Endodermal cell (in vitro differentiated cells): ENCODE measurements around the gene CIT. TPM values are rescaled to one million over a fixed set of nuclear protein-coding genes. Genes with fewer than 3 reads are reported as not detected.

ENCODE experiments used
- DNase-seq: peaks from one replicate; pipeline ENCODE4 v3.0.0-alpha.2; 2017
- H3K27ac ChIP-seq: 2 replicates; pipeline ENCODE4 v1.5.1; 2013; ENCODE audit warnings: mild to moderate bottlenecking, low read depth, low read length, moderate library complexity
- H3K27me3 ChIP-seq: 2 replicates; pipeline ENCODE4 v1.6.1; 2013; ENCODE audit warnings: mild to moderate bottlenecking, low read length, moderate library complexity; ENCODE audit not compliant: insufficient read depth, control insufficient read depth, poor library complexity, severe bottlenecking
- H3K36me3 ChIP-seq: 2 replicates; pipeline ENCODE4 v1.7.0; 2013; ENCODE audit warnings: mild to moderate bottlenecking, low read length, moderate library complexity; ENCODE audit not compliant: control insufficient read depth, insufficient read depth
- H3K4me1 ChIP-seq: one replicate; pipeline ENCODE4 v1.7.0; 2013; ENCODE audit warnings: low read length; ENCODE audit not compliant: control insufficient read depth, insufficient read depth
- H3K4me3 ChIP-seq: 2 replicates; pipeline ENCODE4 v1.5.1; 2013; ENCODE audit warnings: mild to moderate bottlenecking, low read length, moderate library complexity
- H3K9ac ChIP-seq: 2 replicates; pipeline ENCODE4 v1.6.1; 2013; ENCODE audit warnings: mild to moderate bottlenecking, low read length, moderate library complexity; ENCODE audit not compliant: poor library complexity, severe bottlenecking; ENCODE audit errors: extremely low read depth
- H3K9me3 ChIP-seq: 2 replicates; pipeline ENCODE4 v1.6.1; 2013; ENCODE audit warnings: mild to moderate bottlenecking, low read length, moderate library complexity; ENCODE audit not compliant: control insufficient read depth
- H3K27ac Mint-ChIP-seq: 2 replicates; pipeline ENCODE4 v1.8.0; 2020; ENCODE audit warnings: mixed read lengths
- H3K27me3 Mint-ChIP-seq: 2 replicates; pipeline ENCODE4 v1.8.0; 2021; ENCODE audit warnings: mild to moderate bottlenecking, mixed read lengths; ENCODE audit not compliant: insufficient read depth
- H3K36me3 Mint-ChIP-seq: 2 replicates; pipeline ENCODE4 v1.8.0; 2020; ENCODE audit warnings: low read depth, mixed read lengths
- H3K4me1 Mint-ChIP-seq: 2 replicates; pipeline ENCODE4 v1.8.0; 2020; ENCODE audit warnings: mixed read lengths
- H3K4me3 Mint-ChIP-seq: 2 replicates; pipeline ENCODE4 v1.8.0; 2020; ENCODE audit warnings: mild to moderate bottlenecking, moderate library complexity, mixed read lengths
- H3K9me3 Mint-ChIP-seq: 2 replicates; pipeline ENCODE4 v1.8.0; 2020; ENCODE audit warnings: mild to moderate bottlenecking, mixed read lengths
- CTCF ChIP-seq: fragments of 200-600 bp; sonication (generic); conservative IDR thresholded peaks from 2 replicates; pipeline ENCODE4 v1.5.0; 2021; ENCODE audit warnings: antibody characterized with exemption, mild to moderate bottlenecking
- WGBS, 2 experiments: methylation state at CpG; one replicate each; pipeline versions ENCODE4 v1.1.5 to v1.1.7; 2013; ENCODE audit warnings: missing lambda C conversion rate in 2 of 2, mixed read lengths in 1 of 2; ENCODE audit not compliant: insufficient coverage in 1 of 2, insufficient read length in 1 of 2; 5-methylcytosine and 5-hydroxymethylcytosine counted together
- total RNA-seq, 2 donors: library from RNA; stranded (reverse); fragmentation: NEBNext Ultra II Directional in 1 of 2; extraction: Animal tissue kit (Norgen Biotek cat#: 25700) in 1 of 2; gene quantifications; 2 replicates in 1 of 2; 3 replicates in 1 of 2; pipeline ENCODE4 v1.2.1, GENCODE V29; 2021

CIT gene
- total RNA-seq, 2 donors from 2014 or later: 57.3 to 79.1 TPM

- no peak for DNase-seq
- Mint-ChIP-seq H3K9me3 (no peaks in the 10 kb centered on the region), H3K4me3 (no peak overlapping the region), H3K27me3 (no peaks in the 10 kb centered on the region), H3K4me1 (no peaks in the 10 kb centered on the region), H3K36me3 (peaks cover 15% of the 10 kb centered on the region), H3K27ac (no peak overlapping the region)
- H3K9ac ChIP-seq: no peak overlapping the region
- no peaks in the 10 kb centered on the region for H3K9me3 ChIP-seq
- H3K4me3 ChIP-seq: no peak overlapping the region
- no peaks in the 10 kb centered on the region for H3K27me3 ChIP-seq
- H3K27ac ChIP-seq: no peak overlapping the region
- H3K4me1 ChIP-seq: no peaks in the 10 kb centered on the region
- H3K36me3 ChIP-seq: peaks cover 38% of the 10 kb centered on the region
- WGBS, 2 experiments: 93 to 96% methylated on average over 6 of the region's 6 CpGs
- TF ChIP-seq CTCF: no peak
Measured at GRCh38 chr12:119728444-119728745, 148.7 kb downstream of the CIT start.

DNA sequence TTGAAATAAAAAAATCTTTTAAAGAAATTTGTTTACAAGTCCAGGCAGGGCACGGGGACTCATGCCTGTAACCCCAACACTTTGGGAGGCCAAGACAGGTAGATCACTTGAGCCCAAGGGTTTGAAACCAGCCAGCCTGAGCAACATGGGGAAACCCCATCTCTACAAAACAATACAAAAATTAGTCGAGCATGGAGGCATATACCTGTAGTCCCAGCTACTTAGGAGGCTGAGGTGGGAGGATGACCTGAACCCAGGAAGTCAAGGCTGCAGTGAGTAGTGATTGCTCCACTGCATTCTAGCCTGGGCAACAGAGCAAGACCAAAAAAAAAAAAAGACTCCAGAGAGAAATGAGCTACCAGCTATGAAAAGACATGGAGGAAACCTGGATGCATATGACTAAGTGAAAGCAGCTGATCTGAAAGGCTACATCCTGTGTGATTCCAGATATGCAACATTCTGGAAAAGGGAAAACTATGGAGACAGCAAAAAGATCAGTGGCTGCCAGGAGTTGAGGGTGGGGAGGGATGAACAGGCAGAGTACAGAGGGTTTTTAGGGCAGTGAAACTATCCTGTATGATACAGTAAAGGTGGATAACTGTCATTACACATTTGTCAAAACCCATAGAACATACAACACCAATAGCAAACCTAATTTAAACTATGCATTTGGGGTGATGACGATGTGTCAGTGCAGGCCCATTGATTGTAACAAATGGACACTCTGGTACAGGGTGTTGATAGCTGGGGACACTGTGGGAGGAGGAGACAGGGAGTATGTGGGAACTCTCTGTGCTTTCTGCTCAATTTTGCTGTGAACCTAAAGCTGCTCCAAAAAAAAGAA is 149.3 kb downstream of the CIT start:
- Mint-ChIP-seq H3K4me3 (no peak overlapping the region), H3K36me3 (peaks cover 11% of the 10 kb centered on the region), H3K27me3 (no peaks in the 10 kb centered on the region), H3K4me1 (no peaks in the 10 kb centered on the region), H3K9me3 (no peaks in the 10 kb centered on the region), H3K27ac (no peak overlapping the region)
- Histone ChIP-seq H3K36me3 (peaks cover 36% of the 10 kb centered on the region), H3K4me1 (no peaks in the 10 kb centered on the region), H3K27ac (no peak overlapping the region), H3K27me3 (no peaks in the 10 kb centered on the region), H3K4me3 (no peak overlapping the region), H3K9ac (no peak overlapping the region), H3K9me3 (no peaks in the 10 kb centered on the region)
- WGBS, 2 experiments: 95 to 100% methylated on average over 2 to 3 of the region's 3 CpGs
- no peak for DNase-seq
- no peak for TF ChIP-seq CTCF

DNA sequence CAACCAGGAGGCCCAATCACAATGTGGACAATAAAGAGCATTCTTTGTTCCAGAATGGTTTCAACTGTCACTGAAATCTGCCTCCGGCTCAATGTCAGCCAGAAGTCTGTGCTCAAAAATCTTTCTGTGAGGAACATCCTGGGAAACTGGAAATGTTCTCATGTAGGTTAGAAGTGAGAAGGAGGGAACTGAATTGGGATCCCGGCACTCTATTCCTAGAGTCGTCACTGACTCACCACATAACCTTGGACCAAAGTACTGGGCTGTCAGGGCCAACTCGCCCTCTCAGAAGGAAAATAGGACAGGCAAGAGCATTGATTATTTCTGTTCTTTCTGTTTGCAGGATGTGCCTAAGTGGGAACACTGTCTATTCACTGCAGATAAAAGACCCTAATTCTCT is 151.6 kb downstream of the CIT start:
- DNase-seq: no peak
- H3K4me1 Mint-ChIP-seq: no peaks in the 10 kb centered on the region
- no peak overlapping the region for H3K27ac ChIP-seq
- no peaks in the 10 kb centered on the region for H3K9me3 Mint-ChIP-seq
- no peak overlapping the region for H3K4me3 ChIP-seq
- H3K27ac Mint-ChIP-seq: no peak overlapping the region
- H3K36me3 ChIP-seq: peaks cover 38% of the 10 kb centered on the region
- H3K9me3 ChIP-seq: no peaks in the 10 kb centered on the region
- H3K9ac ChIP-seq: no peak overlapping the region
- peaks cover 14% of the 10 kb centered on the region for H3K36me3 Mint-ChIP-seq
- H3K27me3 ChIP-seq: no peaks in the 10 kb centered on the region
- H3K4me3 Mint-ChIP-seq: no peak overlapping the region
- TF ChIP-seq CTCF: no peak
- H3K27me3 Mint-ChIP-seq: no peaks in the 10 kb centered on the region
- no peaks in the 10 kb centered on the region for H3K4me1 ChIP-seq
- 99 to 100% methylated on average over 2 to 4 of the region's 4 CpGs for WGBS, 2 experiments
